Breast epithelium (tissue), 3 donors: Measurements from ENCODE around the gene UNKL.

Experiments
- POLR2A ChIP-seq: fragments of 450-650 bp; IDR thresholded peaks from one replicate; pipeline ENCODE4 v1.6.1; 2016; ENCODE audit warnings: antibody characterized with exemption, mild to moderate bottlenecking, moderate library complexity
- POLR2AphosphoS5 ChIP-seq, 3 donors: sonication (generic); formaldehyde crosslinking; IDR thresholded peaks; one replicate each; pipeline ENCODE4 v1.6.1; 2017; ENCODE audit warnings: antibody characterized with exemption in 3 of 3
- TF ChIP-seq, protein P1 (sequence below), 3 donors: fragments of 450-650 bp; IDR thresholded peaks; one replicate each; pipeline ENCODE4 v1.5.1; 2016 to 2017; ENCODE audit warnings: antibody characterized with exemption in 3 of 3, mild to moderate bottlenecking in 3 of 3, moderate library complexity in 3 of 3

DNA sequence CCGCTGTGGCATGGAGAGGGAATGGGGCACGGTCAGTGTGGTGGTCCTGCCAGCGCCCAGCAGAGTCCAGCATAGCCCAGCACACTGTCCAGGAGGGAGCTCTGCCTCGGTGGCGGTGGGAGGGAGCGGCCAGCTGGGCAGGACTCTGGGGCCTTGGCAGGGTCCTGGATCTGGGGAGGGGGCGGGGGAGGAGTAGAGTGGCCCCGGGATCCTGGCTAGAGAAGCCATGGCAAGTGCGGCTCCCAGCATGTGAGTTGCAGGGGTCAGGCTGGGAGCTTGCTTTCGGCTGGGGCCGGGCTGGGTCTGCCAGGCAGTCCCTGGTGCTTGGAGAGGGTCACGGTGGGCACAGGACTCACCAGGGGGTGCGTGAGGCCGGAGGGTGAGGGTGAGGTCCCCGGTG, 58.9 kb downstream of the UNKL start:
- TF ChIP-seq, protein P1, sequence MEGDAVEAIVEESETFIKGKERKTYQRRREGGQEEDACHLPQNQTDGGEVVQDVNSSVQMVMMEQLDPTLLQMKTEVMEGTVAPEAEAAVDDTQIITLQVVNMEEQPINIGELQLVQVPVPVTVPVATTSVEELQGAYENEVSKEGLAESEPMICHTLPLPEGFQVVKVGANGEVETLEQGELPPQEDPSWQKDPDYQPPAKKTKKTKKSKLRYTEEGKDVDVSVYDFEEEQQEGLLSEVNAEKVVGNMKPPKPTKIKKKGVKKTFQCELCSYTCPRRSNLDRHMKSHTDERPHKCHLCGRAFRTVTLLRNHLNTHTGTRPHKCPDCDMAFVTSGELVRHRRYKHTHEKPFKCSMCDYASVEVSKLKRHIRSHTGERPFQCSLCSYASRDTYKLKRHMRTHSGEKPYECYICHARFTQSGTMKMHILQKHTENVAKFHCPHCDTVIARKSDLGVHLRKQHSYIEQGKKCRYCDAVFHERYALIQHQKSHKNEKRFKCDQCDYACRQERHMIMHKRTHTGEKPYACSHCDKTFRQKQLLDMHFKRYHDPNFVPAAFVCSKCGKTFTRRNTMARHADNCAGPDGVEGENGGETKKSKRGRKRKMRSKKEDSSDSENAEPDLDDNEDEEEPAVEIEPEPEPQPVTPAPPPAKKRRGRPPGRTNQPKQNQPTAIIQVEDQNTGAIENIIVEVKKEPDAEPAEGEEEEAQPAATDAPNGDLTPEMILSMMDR (IDR thresholded peaks at IDR 0.05), result no peak
- no peak for TF ChIP-seq POLR2A
- no peak for TF ChIP-seq POLR2AphosphoS5 (IDR thresholded peaks at IDR 0.05)
